Lung microvascular endothelial cell (primary cell): ENCODE data around the gene BCL3. TPM values are rescaled to one million over a fixed set of nuclear protein-coding genes. Genes with fewer than 3 reads are reported as not detected.
A peak's percentile ranks its signal among the peaks of the same experiment; 100 is the strongest.
"Not testable (repeated sequence)": the region's sequence is repeated elsewhere in the genome, so short reads cannot be mapped to it uniquely, and the experiment has no call there.

Source experiments
- DNase-seq, 2 donors: peaks; one replicate each; pipeline versions ENCODE4 v3.0.0 to v3.0.0-alpha.2; 2010; ENCODE audit warnings: low read depth in 2 of 2
- total RNA-seq: library from RNA; depleted of rRNA; stranded (reverse); fragments of >200 nt; gene quantifications from 2 replicates; pipeline ENCODE4 v1.2.1, GENCODE V29; 2014

Gene BCL3, protein sequence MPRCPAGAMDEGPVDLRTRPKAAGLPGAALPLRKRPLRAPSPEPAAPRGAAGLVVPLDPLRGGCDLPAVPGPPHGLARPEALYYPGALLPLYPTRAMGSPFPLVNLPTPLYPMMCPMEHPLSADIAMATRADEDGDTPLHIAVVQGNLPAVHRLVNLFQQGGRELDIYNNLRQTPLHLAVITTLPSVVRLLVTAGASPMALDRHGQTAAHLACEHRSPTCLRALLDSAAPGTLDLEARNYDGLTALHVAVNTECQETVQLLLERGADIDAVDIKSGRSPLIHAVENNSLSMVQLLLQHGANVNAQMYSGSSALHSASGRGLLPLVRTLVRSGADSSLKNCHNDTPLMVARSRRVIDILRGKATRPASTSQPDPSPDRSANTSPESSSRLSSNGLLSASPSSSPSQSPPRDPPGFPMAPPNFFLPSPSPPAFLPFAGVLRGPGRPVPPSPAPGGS
- 0.99 and 2.0 TPM in 2 replicates for total RNA-seq

DNA sequence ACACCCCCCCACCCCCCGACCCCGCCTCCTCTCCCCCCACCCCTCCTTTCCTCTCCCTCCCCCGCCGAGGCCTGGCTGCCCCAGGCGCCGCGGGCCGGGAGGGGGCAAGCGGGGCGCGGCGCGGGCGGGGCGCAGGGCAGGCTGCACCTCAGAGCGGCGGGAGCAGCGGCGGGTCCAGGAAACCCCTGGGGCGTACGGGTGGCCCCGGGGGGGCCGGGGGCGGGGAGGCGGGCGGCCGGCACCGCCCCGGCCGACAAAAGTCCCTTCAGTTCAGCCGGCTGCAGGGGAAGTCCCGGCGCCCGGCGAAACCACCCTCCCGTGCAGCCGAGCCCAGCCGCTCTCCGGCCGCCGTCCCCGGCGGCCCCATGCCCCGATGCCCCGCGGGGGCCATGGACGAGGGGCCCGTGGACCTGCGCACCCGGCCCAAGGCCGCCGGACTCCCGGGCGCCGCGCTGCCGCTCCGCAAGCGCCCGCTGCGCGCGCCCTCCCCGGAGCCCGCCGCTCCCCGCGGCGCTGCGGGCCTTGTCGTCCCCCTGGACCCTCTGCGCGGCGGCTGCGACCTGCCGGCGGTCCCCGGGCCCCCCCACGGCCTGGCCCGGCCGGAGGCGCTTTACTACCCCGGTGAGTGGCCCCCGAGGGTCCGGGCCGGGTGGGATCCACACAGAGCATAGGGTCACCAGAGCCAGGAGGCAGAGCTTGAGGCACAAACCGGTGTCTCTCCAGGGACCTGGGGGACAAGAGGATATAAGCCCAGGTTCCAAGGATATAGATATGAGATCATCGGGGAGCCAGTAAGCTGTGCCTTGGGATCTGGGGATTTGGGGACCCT is at the start of gene BCL3:
TSS of gene BCL3 (plus strand) at position 283 of the 829 bp plus-strand sequence. CDS start at position 366, 83 bp downstream.
- peak in 1 of 2 donors; percentile 53 for DNase-seq

DNA sequence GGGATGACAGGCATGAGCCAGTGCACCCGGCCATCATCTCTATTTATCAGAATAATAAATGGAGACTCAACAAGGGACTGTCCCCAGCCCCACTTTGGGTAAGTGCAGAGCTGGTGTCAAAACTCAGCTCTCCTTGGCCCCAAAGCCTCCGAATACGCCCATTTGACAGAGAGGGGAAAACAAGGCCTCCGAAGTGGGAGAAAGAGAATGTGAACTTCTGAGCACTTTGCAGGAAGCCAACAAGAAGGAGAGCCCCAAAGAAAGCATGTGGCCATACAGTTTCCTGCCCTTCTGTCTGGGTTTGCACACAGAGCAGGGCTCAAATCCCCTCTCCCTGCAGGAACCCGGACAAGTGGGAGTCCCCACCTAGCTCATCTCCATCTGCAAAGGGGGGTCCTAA is 48.0 kb upstream of the BCL3 start:
- no peak for DNase-seq

DNA sequence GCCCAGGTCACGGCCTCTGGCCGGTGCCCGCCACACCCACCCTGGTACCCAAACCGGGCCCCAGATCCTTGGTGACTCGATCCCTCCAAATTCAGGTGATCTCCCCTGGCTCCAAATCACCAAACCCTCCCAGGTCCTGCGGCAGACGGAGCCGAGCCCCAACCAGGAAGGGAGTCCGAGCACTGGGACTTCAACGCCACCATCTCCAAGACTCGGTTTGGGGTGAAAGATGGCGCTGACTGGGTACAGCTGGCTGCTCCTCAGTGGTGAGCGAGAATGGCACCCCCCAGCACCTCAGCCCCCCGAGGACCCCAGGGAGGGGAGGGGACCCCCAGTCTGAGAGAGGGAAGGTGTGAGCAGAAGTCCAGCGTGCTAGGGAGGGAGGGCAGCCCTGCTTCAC is 47.3 kb upstream of the BCL3 start:
- DNase-seq, result no peak

DNA sequence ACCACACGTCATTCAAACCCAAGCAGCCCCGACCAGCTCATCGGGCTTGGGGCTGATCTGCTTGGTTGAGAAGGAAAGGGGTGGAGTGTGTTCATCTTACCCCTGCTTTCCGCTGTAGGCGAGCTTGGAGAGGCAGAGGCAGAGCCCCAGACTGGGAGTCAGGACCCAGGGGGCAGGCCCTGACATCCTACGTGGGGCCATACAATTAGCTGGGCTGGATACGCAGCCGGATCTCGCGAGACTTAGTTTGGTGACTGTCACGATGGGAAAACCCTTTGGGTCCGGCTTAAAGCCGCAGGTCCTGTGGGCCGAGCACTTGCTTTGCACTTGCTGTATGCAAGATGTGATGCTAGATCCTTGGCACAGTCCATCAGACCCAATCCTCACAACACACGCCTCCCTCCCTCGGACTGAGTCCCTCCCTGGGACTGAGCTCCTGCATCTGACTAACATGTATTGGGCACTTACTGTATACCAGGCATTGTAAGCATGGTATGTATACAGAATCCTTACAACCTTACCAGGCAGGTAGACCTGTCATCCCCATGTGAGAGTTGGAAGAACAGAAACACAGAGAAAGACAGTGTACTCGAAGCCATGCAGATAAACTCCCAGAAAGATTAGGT is 45.8 kb upstream of the BCL3 start:
- DNase-seq, result no peak

DNA sequence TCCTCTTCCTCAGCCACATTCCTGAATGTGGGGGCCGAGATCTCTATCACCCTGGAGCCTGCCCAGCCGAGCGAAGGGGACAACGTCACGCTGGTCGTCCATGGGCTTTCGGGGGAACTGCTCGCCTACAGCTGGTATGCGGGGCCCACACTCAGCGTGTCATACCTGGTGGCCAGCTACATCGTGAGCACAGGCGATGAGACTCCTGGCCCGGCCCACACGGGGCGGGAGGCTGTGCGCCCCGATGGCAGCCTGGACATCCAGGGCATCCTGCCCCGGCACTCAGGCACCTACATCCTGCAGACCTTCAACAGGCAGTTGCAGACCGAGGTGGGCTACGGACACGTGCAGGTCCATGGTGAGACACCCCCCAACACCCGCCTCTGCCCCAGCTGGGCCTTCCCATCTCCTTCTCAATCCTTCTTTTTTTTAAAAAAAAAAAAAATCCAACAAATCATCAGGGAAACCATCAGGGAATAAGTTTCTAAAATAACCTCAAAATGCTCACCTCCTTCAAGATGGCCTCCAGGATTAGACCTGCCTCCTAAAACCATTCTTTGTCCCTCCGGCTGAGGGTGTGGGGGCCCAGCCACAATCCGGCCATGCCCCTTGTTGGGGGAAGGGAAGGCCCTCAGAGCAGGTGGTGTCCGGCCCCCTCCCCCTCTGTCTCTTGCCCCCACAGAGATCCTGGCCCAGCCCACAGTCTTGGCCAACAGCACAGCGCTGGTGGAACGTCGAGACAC is 45.0 kb upstream of the BCL3 start:
- no peak for DNase-seq

DNA sequence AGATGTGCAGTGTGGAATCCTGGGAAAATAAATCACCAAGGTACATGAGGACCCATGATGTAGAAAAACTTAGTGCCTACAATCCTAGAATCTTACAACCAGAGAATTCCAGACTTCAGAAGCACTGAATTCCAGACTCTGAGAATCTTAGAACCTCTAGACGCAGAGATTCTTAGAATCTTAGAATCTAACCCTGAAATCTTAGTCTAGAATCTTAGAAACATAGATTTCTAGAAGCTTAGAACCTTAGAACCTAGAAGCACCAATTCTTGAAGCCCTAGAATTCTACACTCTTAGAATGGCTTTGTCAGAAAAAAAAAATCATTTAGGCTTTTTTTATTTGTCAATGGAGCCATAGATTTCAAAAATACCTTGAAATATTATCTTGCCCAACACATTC is 43.5 kb upstream of the BCL3 start:
- DNase-seq, result no peak

DNA sequence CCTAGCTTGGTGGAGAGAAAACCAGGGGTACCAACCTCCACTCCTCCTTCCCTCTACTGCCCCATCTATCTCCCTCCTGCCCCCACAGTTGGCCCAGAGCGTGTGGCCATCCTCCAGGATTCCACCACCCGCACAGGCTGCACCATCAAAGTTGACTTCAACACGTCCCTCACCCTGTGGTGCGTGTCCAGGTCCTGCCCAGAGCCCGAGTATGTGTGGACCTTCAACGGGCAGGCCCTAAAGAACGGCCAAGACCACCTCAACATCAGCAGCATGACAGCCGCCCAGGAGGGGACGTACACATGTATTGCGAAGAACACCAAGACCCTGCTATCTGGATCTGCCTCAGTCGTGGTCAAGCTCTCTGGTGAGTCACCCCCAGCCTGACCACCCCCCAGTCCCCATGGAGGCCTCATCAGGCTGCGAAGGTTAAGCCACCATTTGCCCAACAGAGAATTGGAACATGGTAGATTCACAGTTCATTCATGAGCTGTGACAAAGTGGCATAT is 43.0 kb upstream of the BCL3 start:
- no peak for DNase-seq

DNA sequence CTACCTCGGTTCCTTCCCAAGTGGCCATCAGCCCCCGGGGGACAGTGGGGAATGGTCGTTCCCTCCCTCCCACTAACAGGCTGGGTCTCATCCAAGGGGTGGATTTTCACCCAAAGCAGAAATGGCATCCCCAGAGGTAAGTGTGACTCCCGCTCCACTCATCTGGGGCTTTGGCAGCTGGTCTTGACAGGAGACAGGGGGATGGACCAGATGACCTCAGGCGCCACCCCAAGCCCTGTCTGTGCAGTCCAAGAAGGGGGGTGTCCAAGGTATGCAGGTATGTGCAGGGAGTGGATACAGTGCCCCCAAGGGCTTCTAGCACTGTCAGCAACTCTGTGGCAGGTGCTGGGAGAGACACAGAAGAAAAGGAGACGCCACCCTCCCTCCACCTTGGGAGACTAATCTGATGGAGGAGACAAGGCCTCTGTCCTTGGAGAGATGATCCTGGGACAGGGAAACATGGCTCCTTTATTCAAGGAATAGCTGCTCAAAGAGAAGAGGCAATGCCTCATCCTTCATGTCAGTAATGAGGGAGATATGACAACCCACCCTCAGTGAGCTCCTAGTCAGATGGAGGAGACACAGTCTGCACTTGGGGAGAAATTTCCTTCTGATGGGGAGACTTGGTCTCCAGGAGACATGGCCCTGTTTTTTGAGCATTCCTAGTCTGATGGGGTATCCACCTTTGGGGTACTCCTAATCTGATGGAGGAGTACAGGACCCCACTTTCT is 41.8 kb upstream of the BCL3 start:
- no peak for DNase-seq

DNA sequence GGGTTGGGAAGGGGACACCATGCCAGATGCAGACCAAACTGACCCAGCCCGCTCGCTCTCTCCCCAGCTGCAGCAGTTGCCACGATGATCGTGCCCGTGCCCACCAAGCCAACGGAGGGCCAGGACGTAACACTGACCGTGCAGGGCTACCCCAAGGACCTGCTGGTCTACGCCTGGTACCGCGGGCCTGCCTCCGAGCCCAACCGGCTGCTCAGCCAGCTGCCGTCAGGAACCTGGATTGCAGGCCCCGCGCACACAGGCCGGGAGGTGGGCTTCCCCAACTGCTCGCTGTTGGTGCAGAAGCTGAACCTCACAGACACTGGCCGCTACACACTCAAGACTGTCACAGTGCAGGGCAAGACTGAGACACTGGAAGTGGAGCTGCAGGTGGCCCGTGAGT is 40.7 kb upstream of the BCL3 start:
- DNase-seq, result no peak

DNA sequence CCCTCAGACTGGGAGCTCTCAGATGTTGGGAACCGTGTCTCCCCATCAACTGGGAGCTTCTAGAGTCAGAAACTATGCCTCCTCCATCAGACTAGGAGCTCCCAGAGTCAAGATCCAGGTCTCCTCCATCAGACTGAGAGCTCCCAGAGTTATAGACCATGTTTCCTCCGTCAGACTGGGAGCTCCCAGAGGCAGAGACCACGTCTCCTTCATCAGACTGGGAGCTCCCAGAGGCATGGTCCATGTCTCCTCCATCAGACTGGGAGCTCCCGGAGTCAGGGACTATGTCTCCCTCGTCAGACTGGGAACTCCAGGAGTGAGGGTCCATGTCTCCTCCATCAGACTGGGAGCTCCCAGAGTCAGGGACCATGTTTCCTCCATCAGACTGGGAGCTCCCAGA is 39.6 kb upstream of the BCL3 start:
- no peak for DNase-seq

DNA sequence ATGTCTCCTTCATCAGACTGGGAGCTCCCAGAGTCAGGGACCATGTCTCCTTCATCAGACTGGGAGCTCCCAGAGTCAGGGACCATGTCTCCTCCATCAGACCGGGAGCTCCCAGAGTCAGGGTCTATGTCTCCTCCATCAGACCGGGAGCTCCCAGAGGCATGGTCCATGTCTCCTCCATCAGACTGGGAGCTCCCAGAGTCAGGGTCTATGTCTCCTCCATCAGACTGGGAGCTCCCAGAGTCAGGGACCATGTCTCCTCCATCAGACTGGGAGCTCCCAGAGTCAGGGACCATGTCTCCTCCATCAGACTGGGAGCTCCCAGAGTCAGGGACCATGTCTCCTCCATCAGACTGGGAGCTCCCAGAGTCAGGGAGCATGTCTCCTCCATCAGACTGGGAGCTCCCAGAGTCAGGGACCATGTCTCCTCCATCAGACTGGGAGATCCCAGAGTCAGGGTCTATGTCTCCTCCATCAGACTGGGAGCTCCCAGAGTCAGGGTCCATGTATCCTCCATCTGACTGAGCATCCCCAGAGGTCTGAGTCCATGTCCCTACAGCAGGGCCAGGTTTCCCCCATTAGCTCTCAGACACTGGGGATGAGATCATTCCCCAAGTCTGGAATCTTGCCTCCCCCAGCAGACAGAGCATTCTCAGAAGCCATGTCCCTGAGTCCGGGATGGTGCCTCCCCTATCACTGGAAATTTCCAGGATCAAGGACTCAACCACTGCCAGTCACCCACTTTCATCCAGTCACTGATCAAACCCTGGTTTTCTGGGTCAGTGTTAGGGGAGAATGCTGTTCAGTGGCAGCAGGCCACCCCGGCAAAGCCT is 38.9 kb upstream of the BCL3 start:
- not testable (repeated sequence) for DNase-seq

DNA sequence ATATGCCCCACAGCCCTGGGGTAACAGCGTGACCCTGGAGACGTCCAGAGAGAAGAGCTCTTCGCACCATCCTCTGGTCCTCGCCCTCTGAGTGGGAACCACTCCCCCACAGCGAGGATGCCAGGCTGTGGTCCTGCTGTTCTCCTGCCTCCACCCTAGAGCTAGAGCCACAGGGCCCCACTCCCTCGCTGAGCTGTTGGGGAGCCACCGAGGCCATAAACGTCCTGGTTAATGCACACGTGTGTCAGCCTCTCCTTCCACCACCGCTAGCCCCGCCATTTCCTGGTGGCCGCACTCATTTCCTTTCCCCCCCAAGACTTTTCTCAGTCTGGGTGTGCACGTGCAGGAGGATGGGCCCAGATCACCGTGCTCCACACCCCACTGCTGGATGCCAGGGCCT is 38.0 kb upstream of the BCL3 start:
- DNase-seq, result peak in 1 of 2 donors; percentile 37

DNA sequence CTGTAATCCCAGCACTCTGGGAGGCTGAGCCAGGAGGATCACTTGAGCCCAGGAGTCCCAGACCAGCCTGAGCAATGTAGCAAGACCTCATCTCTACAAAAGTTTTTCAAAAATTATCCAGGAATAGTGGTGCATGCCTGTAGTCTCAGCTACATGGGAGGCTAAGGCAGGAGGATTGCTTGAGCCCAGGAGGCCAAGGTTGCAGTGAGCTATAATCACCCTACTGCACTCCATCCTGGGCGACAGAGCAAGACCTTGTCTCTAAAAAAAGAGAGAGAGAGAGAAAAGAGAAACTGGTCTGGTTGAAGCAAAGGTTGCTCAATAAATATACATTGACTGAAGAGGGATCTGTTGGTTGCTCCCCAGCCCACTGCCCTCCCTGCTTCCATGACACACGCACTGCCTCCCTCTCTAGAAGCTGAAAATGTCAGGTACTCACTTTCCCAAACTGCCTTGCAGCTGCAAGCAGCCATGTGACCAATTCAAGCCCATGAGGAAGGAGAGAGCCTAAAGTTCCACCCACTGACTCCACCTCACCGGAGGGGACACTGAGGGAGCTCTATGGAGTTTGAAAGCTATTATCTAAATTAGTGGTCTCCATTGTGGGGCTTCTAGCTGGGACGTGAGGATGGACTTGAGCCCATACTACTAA is 35.5 kb upstream of the BCL3 start:
- no peak for DNase-seq

DNA sequence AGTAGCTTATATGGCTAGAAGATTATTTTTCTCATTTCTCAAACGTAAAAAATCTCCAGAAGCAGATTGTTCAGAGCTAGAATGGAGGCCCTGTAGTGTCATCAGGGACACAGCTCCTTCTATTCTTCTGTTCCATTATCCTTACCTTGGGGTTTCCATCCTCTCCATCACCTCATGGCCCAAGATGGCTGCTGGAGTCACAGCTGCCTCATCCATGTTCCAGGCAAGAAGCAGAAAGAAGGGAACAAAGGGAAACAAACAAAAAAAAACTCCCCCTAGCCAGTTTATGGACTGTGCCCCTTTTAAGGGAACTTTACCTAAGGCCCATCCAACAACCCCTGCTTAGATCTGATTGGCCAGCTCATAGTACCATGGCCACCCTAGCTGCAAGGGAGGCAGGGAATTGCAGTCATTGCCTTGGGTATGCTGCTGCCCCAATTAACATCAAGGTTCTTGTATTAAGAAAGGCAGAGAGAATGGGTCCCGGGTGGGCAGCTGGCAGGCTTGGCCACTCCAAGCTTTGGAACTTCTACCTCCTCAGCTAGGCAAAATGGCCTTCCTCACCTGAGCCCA is 33.8 kb upstream of the BCL3 start:
- no peak for DNase-seq

DNA sequence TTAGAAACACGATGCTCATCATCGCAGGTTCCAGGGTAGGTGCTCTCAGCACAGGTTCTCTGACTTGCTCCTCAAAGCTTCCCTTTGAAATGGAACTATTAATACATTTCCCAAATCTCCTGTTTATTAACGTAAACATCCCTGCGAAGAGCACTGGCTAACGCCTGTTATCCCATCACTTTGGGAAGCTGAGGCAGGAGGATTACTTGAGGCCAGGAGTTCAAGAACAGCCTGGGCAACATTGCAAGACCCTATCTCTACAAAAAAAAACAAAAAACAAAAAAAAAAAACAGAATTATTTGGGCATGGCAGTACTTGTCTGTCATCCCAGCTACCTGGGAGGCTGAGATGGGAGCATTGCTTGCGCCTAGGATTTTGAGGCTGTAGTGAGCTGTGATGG is 30.9 kb upstream of the BCL3 start:
- no peak for DNase-seq

DNA sequence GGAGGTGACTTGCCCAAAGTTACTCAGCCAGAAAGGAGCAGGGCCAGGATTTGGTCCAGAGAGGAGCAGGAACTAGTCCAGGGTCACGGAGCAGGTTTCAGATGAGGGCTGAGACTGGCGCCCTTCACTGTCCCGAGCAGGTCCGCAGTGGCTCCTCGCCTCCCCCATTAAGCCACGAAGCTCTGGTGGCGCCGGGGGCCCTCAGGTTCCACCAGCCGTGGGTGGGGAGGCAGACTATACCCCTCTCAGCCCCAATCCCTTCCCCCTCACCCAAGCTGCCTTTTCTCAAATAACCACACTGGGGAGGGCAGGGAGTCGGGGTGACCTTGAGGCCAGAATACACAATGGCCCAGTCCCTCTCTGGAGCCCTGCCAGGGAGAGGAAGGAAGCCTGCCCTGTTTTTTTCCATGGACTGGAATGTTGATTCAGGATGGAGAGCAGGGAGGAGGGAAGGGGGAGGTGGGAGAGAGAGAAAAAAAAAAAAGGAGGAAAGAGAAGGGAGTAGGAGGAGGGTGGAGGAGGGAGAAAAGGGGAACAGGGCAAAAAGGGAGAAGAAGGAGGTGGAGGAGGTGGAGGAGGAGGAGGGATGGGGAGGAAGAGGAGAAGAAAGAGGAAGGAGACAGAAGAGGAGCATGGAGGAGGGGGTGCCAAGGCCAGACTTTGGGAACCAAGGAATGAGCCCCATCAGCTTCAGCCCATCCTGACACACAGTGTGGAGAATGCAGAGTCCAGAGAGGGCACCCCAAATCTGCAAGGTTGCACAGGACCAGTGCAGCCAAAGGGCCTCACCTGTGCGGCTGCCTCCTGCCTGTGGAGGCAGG is 29.9 kb upstream of the BCL3 start:
- DNase-seq, result peak; percentile 96 to 97

DNA sequence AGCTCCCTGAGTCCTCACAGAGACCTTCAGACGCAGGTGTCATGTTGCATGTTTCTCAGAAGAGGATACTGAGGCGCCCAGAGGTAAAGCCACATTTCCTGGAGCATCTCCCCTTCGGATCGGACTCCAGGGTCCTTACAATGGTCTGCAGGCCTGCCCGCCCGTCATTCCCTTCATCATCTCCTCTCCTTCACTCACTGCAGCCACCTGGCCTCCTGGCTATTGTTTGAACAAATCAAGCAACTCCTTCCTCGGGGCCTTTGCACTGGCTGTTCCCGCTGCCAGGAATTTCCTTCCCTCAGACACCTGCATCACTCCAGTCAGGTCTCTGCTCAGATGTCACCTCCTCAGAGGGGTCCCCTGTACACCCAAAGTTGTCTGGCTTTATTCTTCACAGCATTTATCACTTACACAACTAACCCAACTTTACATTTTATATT is 29.2 kb upstream of the BCL3 start:
- peak in 1 of 2 donors; percentile 33 for DNase-seq

DNA sequence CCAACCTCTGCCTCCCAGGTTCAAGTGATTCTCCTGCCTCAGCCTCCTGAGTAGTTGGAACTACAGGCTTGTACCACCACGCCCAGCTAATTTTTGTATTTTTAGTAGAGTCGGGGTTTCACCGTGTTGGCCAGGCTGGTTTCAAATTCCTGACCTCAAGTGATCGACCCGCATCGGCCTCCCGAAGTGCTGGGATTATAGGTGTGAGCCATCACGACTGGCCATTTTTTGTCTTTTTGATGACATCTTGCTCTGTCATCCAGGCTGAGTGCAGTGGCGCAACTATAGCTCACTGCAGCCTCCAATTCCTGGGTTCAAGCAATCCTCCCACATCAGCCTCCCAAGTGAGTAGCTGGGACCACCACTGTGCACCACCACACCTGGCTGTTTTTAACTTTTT is 28.1 kb upstream of the BCL3 start:
- not testable (repeated sequence) for DNase-seq
